GM19025 (cell line): ENCODE measurements around the gene CHTOP.
A peak's percentile ranks its signal among the peaks of the same experiment; 100 is the strongest.
"Not testable (repeated sequence)": the region's sequence is repeated elsewhere in the genome, so short reads cannot be mapped to it uniquely, and the experiment has no call there.

Experiments used
- ATAC-seq: cut with Tn5 transposase; IDR thresholded peaks from one replicate; pipeline ENCODE4 v1.9.1; 2021; ENCODE audit warnings: mild to moderate bottlenecking, low read depth, moderate library complexity; ENCODE audit not compliant: unreplicated experiment

Gene CHTOP

GRCh38 chr1:153633754-153634665 is at the start of gene CHTOP:
TSS of gene CHTOP (plus strand) at chr1:153634066. CDS start at chr1:153636589, 2,523 bp downstream.
- ATAC-seq = peak; percentile 79

- no peak for ATAC-seq
Observed at GRCh38 chr1:153585006-153585405, 48.9 kb upstream of the CHTOP start.

GRCh38 chr1:153586347-153586746 is 47.5 kb upstream of the CHTOP start:
- no peak for ATAC-seq

GRCh38 chr1:153587314-153587713 is 46.6 kb upstream of the CHTOP start:
- ATAC-seq = no peak

- not testable (repeated sequence) for ATAC-seq
Observed at GRCh38 chr1:153588033-153588432, 45.8 kb upstream of the CHTOP start.

GRCh38 chr1:153588482-153588881 is 45.4 kb upstream of the CHTOP start:
- no peak for ATAC-seq

- ATAC-seq = no peak
Observed at GRCh38 chr1:153592748-153593147, 41.1 kb upstream of the CHTOP start.

- no peak for ATAC-seq
Observed at GRCh38 chr1:153597206-153597605, 36.7 kb upstream of the CHTOP start.

GRCh38 chr1:153598309-153599172 is 35.3 kb upstream of the CHTOP start:
- ATAC-seq = peak; percentile 99

- no peak for ATAC-seq
Observed at GRCh38 chr1:153599847-153600246, 34.0 kb upstream of the CHTOP start.

- no peak for ATAC-seq
Observed at GRCh38 chr1:153602749-153603148, 31.1 kb upstream of the CHTOP start.

GRCh38 chr1:153606194-153606593 is 27.7 kb upstream of the CHTOP start:
- ATAC-seq = no peak

- no peak for ATAC-seq
Observed at GRCh38 chr1:153607381-153607780, 26.5 kb upstream of the CHTOP start.

GRCh38 chr1:153608089-153608682 is 25.7 kb upstream of the CHTOP start:
- no peak for ATAC-seq

- no peak for ATAC-seq
Observed at GRCh38 chr1:153608742-153609584, 24.9 kb upstream of the CHTOP start.

- no peak for ATAC-seq
Observed at GRCh38 chr1:153609585-153609907, 24.3 kb upstream of the CHTOP start.

GRCh38 chr1:153610334-153610733 is 23.5 kb upstream of the CHTOP start:
- no peak for ATAC-seq

GRCh38 chr1:153610811-153611301 is 23.0 kb upstream of the CHTOP start:
- ATAC-seq = no peak

GRCh38 chr1:153611356-153611755 is 22.5 kb upstream of the CHTOP start:
- ATAC-seq = no peak
